Measurements from ENCODE around the gene PHAF1.

GRCh38 chr16:67166598-67167168, 56.9 kb downstream of the PHAF1 start:
- TF ChIP-seq CTCF (IDR thresholded peaks at IDR 0.05) (no peak), POLR2A (IDR thresholded peaks at IDR 0.05) (no peak)

Measured in thyroid gland (tissue), 4 donors.